H9 (cell line): Measurements from ENCODE around the gene KLB. TPM values are rescaled to one million over a fixed set of nuclear protein-coding genes. Genes with fewer than 3 reads are reported as not detected.

Experiments
- DNase-seq: peaks from one replicate; pipeline ENCODE4 v3.0.0-alpha.2; 2017
- H2AFZ ChIP-seq: one replicate; pipeline ENCODE4 v1.6.1; 2013; ENCODE audit warnings: mild to moderate bottlenecking, low read length, control low read depth, moderate library complexity
- H2AK5ac ChIP-seq: 2 replicates; pipeline ENCODE4 v1.6.1; 2013; ENCODE audit warnings: low read length, control low read depth, mixed read lengths; ENCODE audit not compliant: insufficient read length
- H2BK120ac ChIP-seq: one replicate; pipeline ENCODE4 v1.6.1; 2013; ENCODE audit warnings: low read depth, mild to moderate bottlenecking, low read length, control low read depth, inconsistent platforms; ENCODE audit not compliant: poor library complexity, severe bottlenecking
- H2BK12ac ChIP-seq: 2 replicates; pipeline ENCODE4 v1.6.1; 2013; ENCODE audit warnings: low read length, control low read depth, mixed read lengths, low read depth; ENCODE audit not compliant: insufficient read length
- H2BK15ac ChIP-seq: 2 replicates; pipeline ENCODE4 v1.6.1; 2013; ENCODE audit warnings: low read depth, low read length, control low read depth
- H2BK20ac ChIP-seq: one replicate; pipeline ENCODE4 v1.6.1; 2013; ENCODE audit warnings: low read depth, mild to moderate bottlenecking, low read length, control low read depth, inconsistent platforms; ENCODE audit not compliant: poor library complexity, severe bottlenecking
- H2BK5ac ChIP-seq: 2 replicates; pipeline ENCODE4 v1.6.1; 2013; ENCODE audit warnings: low read length, control low read depth, mixed read lengths; ENCODE audit not compliant: insufficient read length
- H3K14ac ChIP-seq: 2 replicates; pipeline ENCODE4 v1.6.1; 2013; ENCODE audit warnings: low read length, control low read depth; ENCODE audit not compliant: insufficient read depth
- H3K18ac ChIP-seq: 2 replicates; pipeline ENCODE4 v1.6.1; 2013; ENCODE audit warnings: low read depth, mild to moderate bottlenecking, mixed read lengths, low read length, control low read depth; ENCODE audit not compliant: insufficient read length
- H3K23ac ChIP-seq: 2 replicates; pipeline ENCODE4 v1.6.1; 2013; ENCODE audit warnings: low read length, control low read depth, mixed read lengths, low read depth; ENCODE audit not compliant: insufficient read length
- H3K23me2 ChIP-seq: 2 replicates; pipeline ENCODE4 v1.6.1; 2013; ENCODE audit warnings: low read depth, mild to moderate bottlenecking, mixed read lengths, low read length, control low read depth; ENCODE audit not compliant: insufficient read length, poor library complexity, severe bottlenecking
- H3K27ac ChIP-seq: 2 replicates; pipeline ENCODE4 v1.5.1; 2013; ENCODE audit warnings: low read length, control low read depth, mixed read lengths, low read depth; ENCODE audit not compliant: insufficient read length
- H3K27me3 ChIP-seq: 2 replicates; pipeline ENCODE4 v1.6.1; 2013; ENCODE audit warnings: low read length, control low read depth, inconsistent platforms; ENCODE audit not compliant: insufficient read depth
- H3K4ac ChIP-seq: 2 replicates; pipeline ENCODE4 v1.6.1; 2013; ENCODE audit warnings: low read depth, mild to moderate bottlenecking, control low read depth, inconsistent platforms, low read length, moderate library complexity
- H3K4me1 ChIP-seq: 2 replicates; pipeline ENCODE4 v1.6.1; 2013; ENCODE audit warnings: low read length, control low read depth, inconsistent platforms; ENCODE audit not compliant: insufficient read depth
- H3K4me2 ChIP-seq: 2 replicates; pipeline ENCODE4 v1.6.1; 2013; ENCODE audit warnings: low read length, control low read depth, mixed read lengths; ENCODE audit not compliant: insufficient read length, insufficient read depth
- H3K56ac ChIP-seq: 2 replicates; pipeline ENCODE4 v1.6.1; 2013; ENCODE audit warnings: low read depth, mild to moderate bottlenecking, mixed read lengths, low read length, control low read depth; ENCODE audit not compliant: insufficient read length
- H3K79me1 ChIP-seq: 2 replicates; pipeline ENCODE4 v1.6.1; 2013; ENCODE audit warnings: low read depth, mild to moderate bottlenecking, moderate library complexity, low read length, control low read depth, inconsistent platforms; ENCODE audit not compliant: insufficient read depth, poor library complexity, severe bottlenecking
- H3K79me2 ChIP-seq: 2 replicates; pipeline ENCODE4 v1.6.1; 2013; ENCODE audit warnings: low read length, control low read depth, inconsistent platforms; ENCODE audit not compliant: insufficient read depth
- H3K9ac ChIP-seq: 2 replicates; pipeline ENCODE4 v1.6.1; 2013; ENCODE audit warnings: low read length, control low read depth, mixed read lengths; ENCODE audit not compliant: insufficient read length; ENCODE audit errors: extremely low read depth
- H3K9me3 ChIP-seq: one replicate; pipeline ENCODE4 v1.6.1; 2013; ENCODE audit warnings: low read depth, low read length, inconsistent platforms; ENCODE audit not compliant: control insufficient read depth
- H3T11ph ChIP-seq: one replicate; pipeline ENCODE4 v1.6.1; 2013; ENCODE audit warnings: mild to moderate bottlenecking, low read length, control low read depth, inconsistent platforms
- H4K20me1 ChIP-seq: one replicate; pipeline ENCODE4 v1.6.1; 2013; ENCODE audit not compliant: control insufficient read depth, insufficient read length, insufficient read depth
- H4K5ac ChIP-seq: 2 replicates; pipeline ENCODE4 v1.6.1; 2013; ENCODE audit warnings: low read depth, mild to moderate bottlenecking, mixed read lengths, low read length, control low read depth; ENCODE audit not compliant: insufficient read length
- H4K8ac ChIP-seq: replicated peaks from 2 replicates; pipeline ENCODE4 v1.6.1; 2013; ENCODE audit warnings: low read length, control low read depth, mixed read lengths, low read depth; ENCODE audit not compliant: insufficient read length
- H4K91ac ChIP-seq: 2 replicates; pipeline ENCODE4 v1.6.1; 2013; ENCODE audit warnings: low read depth, mild to moderate bottlenecking, moderate library complexity, mixed read lengths, low read length, control low read depth; ENCODE audit not compliant: insufficient read length
- H3K27ac Mint-ChIP-seq, 3 experiments: 2 replicates in 2 of 3; 3 replicates in 1 of 3; pipeline ENCODE4 v1.8.0; 2020 to 2021; ENCODE audit warnings: mixed read lengths in 3 of 3, mild to moderate bottlenecking in 1 of 3, moderate library complexity in 1 of 3
- H3K27me3 Mint-ChIP-seq: 2 replicates; pipeline ENCODE4 v1.8.0; 2021; ENCODE audit warnings: low read depth, mild to moderate bottlenecking, moderate library complexity, mixed read lengths
- H3K36me3 Mint-ChIP-seq, 3 experiments: 2 replicates in 2 of 3; 3 replicates in 1 of 3; pipeline ENCODE4 v1.8.0; 2020 to 2021; ENCODE audit warnings: low read depth in 3 of 3, mixed read lengths in 3 of 3; ENCODE audit not compliant: insufficient read depth in 1 of 3
- H3K4me1 Mint-ChIP-seq, 2 experiments: 2 replicates each; pipeline ENCODE4 v1.8.0; 2020; ENCODE audit warnings: mixed read lengths in 2 of 2
- H3K4me3 Mint-ChIP-seq, 2 experiments: 2 replicates in 1 of 2; 3 replicates in 1 of 2; pipeline ENCODE4 v1.8.0; 2020 to 2021; ENCODE audit warnings: mild to moderate bottlenecking in 2 of 2, mixed read lengths in 2 of 2, moderate library complexity in 1 of 2
- H3K9me3 Mint-ChIP-seq, 2 experiments: 2 replicates in 1 of 2; 3 replicates in 1 of 2; pipeline ENCODE4 v1.8.0; 2020; ENCODE audit warnings: mild to moderate bottlenecking in 2 of 2, mixed read lengths in 2 of 2, moderate library complexity in 1 of 2
- WGBS: extraction: QIAGEN DNeasy Blood & Tissue Kit; methylation state at CpG from one replicate; pipeline ENCODE4 v1.1.7; 2013; ENCODE audit warnings: missing lambda C conversion rate, low lambda C conversion rate, mixed read lengths; ENCODE audit not compliant: insufficient read length; ENCODE audit errors: extremely low coverage; 5-methylcytosine and 5-hydroxymethylcytosine counted together
- total RNA-seq: library from RNA; stranded (reverse); gene quantifications from 2 replicates; pipeline ENCODE4 v1.2.1, GENCODE V29; 2021
- TF ChIP-seq, protein P1 (sequence below): fragments of 200-600 bp; sonication (generic); conservative IDR thresholded peaks from 3 replicates; pipeline ENCODE4 v1.8.0; 2021; ENCODE audit warnings: antibody characterized with exemption, mild to moderate bottlenecking

KLB gene
- total RNA-seq, 1 experiment from 2014 or later = 0.07 TPM

DNA sequence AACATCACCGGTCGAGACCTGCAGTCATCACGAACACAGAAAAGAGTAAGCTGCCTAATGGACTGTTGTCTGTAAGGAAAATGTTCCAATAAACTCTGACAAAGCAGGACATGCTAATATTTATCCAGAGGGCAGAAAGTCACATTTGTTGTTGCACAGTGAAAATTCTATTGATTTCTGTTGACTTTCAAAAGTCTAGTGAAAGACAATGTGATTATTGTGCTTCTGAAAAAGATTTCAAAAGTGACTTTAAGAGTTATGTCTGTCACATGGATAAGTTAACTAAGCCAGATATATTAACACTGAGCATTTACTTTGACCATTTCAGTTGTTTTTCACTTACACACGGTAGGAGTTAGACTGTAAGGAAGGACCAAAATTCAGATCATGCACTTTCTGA, 31.3 kb upstream of the KLB start:
- H2AFZ ChIP-seq = no peak overlapping the region
- no peak overlapping the region for H3K4me2 ChIP-seq

More for the DNA sequence above, 31.3 kb upstream of the KLB start:
- no peak overlapping the region for H3K56ac ChIP-seq
- H3K79me1 ChIP-seq = no peaks in the 10 kb centered on the region
- Mint-ChIP-seq H3K36me3 (peaks cover 4 to 15% (median 12%) of the 10 kb centered on the region in 3 experiments; a peak in 6 of 7 replicates), H3K4me1 (no peaks in the 10 kb centered on the region), H3K9me3 (peaks cover 22 to 26% of the 10 kb centered on the region in 2 experiments), H3K4me3 (no peak overlapping the region), H3K27me3 (peaks cover 25% of the 10 kb centered on the region), H3K27ac (no peak overlapping the region)
- no peak overlapping the region for H3K9ac ChIP-seq
- no peak overlapping the region for H3K14ac ChIP-seq
- TF ChIP-seq, protein P1, sequence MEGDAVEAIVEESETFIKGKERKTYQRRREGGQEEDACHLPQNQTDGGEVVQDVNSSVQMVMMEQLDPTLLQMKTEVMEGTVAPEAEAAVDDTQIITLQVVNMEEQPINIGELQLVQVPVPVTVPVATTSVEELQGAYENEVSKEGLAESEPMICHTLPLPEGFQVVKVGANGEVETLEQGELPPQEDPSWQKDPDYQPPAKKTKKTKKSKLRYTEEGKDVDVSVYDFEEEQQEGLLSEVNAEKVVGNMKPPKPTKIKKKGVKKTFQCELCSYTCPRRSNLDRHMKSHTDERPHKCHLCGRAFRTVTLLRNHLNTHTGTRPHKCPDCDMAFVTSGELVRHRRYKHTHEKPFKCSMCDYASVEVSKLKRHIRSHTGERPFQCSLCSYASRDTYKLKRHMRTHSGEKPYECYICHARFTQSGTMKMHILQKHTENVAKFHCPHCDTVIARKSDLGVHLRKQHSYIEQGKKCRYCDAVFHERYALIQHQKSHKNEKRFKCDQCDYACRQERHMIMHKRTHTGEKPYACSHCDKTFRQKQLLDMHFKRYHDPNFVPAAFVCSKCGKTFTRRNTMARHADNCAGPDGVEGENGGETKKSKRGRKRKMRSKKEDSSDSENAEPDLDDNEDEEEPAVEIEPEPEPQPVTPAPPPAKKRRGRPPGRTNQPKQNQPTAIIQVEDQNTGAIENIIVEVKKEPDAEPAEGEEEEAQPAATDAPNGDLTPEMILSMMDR = no peak
- H2BK12ac ChIP-seq = no peak overlapping the region
- no CpG with 5 or more reads among the region's 4 CpGs for WGBS
- H2BK15ac ChIP-seq = no peak overlapping the region
- no peaks in the 10 kb centered on the region for H3K79me2 ChIP-seq
- H3K23me2 ChIP-seq = no peaks in the 10 kb centered on the region
- H3K23ac ChIP-seq = no peak overlapping the region
- no peaks in the 10 kb centered on the region for H3K27me3 ChIP-seq
- no peak overlapping the region for H3K18ac ChIP-seq
- no peak overlapping the region for H4K8ac ChIP-seq
- H3K4ac ChIP-seq = no peak overlapping the region
- H2BK120ac ChIP-seq = no peak overlapping the region
- H3K9me3 ChIP-seq = no peaks in the 10 kb centered on the region
- H3K4me1 ChIP-seq = no peaks in the 10 kb centered on the region
- no peak overlapping the region for H3K27ac ChIP-seq
- no peaks in the 10 kb centered on the region for H4K20me1 ChIP-seq
- no peak overlapping the region for H2BK20ac ChIP-seq
- H2BK5ac ChIP-seq = no peak overlapping the region
- no peak overlapping the region for H4K91ac ChIP-seq
- H4K5ac ChIP-seq = no peak overlapping the region
- no peak for DNase-seq
- H3T11ph ChIP-seq = no peak overlapping the region
- no peak overlapping the region for H2AK5ac ChIP-seq
